ENCODE results near the gene CPNE9.
A peak's percentile ranks its signal among the peaks of the same experiment; 100 is the strongest.

The CPNE9 gene

DNA sequence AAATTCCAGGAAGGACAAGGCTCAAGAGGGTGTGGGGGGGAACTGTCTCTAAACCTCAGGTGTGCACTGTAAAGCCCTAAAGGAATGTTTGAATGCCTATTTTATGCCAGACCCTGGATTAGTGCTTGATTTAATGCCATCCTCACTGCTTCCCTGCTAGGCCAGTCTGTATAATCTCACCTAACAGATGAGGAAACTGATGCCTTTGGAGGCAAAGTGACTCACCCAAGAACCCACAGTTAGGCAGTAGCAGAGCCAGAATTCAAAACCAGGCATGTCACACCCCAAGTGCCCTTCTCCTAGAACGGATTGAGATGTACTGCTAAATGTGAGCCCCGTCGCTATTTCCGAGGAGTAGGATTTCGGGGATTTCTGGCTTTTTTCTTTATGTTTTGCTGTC lies 58.3 kb downstream of the CPNE9 start:
- Histone ChIP-seq H3K4me3 (replicated peaks; ENCODE audit: insufficient read depth, low read length) (no peak overlapping the region), H3K27ac (replicated peaks) (no peak overlapping the region), H3K27me3 (ENCODE audit: insufficient read depth, poor library complexity, severe bottlenecking) (no peaks in the 10 kb centered on the region)
- TF ChIP-seq GABPA (IDR thresholded peaks at IDR 0.05; ENCODE audit: low read depth): no peak
- no peak for TF ChIP-seq POLR2AphosphoS5 (IDR thresholded peaks at IDR 0.05; ENCODE audit: low read depth)
- TF ChIP-seq SPI1 (IDR thresholded peaks at IDR 0.05; ENCODE audit: borderline replicate concordance, low read depth): no peak
- DNase-seq (ENCODE audit: low read depth in 1 of 2, low spot score in 1 of 2): no peak

DNA sequence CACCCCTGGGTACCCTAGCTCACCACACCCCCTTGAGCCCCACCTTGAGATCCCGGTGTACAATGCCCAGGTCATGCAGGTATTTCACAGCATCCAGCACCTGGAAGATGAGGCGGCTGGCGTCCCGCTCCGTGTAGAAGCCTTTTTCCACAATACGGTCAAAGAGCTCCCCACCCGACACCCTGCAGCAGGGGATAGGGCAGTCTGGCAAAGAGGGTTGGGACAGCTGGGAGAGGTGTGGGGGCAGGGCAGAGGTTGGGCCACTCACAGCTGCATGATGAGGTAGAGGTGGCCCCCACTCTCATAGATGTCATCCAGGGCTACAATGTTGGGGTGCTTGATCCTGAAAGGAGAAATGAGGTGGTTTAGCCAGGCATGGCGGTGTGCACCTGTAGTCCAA lies 59.2 kb downstream of the CPNE9 start:
- TF ChIP-seq POLR2AphosphoS5 (IDR thresholded peaks at IDR 0.05; ENCODE audit: low read depth): 0 out of 2 replicates have a peak, but pooled peaks have one; percentile 37
- TF ChIP-seq, protein P1, sequence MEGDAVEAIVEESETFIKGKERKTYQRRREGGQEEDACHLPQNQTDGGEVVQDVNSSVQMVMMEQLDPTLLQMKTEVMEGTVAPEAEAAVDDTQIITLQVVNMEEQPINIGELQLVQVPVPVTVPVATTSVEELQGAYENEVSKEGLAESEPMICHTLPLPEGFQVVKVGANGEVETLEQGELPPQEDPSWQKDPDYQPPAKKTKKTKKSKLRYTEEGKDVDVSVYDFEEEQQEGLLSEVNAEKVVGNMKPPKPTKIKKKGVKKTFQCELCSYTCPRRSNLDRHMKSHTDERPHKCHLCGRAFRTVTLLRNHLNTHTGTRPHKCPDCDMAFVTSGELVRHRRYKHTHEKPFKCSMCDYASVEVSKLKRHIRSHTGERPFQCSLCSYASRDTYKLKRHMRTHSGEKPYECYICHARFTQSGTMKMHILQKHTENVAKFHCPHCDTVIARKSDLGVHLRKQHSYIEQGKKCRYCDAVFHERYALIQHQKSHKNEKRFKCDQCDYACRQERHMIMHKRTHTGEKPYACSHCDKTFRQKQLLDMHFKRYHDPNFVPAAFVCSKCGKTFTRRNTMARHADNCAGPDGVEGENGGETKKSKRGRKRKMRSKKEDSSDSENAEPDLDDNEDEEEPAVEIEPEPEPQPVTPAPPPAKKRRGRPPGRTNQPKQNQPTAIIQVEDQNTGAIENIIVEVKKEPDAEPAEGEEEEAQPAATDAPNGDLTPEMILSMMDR (IDR thresholded peaks at IDR 0.05; ENCODE audit: insufficient read depth, low read length): no peak
- TF ChIP-seq, protein P2, sequence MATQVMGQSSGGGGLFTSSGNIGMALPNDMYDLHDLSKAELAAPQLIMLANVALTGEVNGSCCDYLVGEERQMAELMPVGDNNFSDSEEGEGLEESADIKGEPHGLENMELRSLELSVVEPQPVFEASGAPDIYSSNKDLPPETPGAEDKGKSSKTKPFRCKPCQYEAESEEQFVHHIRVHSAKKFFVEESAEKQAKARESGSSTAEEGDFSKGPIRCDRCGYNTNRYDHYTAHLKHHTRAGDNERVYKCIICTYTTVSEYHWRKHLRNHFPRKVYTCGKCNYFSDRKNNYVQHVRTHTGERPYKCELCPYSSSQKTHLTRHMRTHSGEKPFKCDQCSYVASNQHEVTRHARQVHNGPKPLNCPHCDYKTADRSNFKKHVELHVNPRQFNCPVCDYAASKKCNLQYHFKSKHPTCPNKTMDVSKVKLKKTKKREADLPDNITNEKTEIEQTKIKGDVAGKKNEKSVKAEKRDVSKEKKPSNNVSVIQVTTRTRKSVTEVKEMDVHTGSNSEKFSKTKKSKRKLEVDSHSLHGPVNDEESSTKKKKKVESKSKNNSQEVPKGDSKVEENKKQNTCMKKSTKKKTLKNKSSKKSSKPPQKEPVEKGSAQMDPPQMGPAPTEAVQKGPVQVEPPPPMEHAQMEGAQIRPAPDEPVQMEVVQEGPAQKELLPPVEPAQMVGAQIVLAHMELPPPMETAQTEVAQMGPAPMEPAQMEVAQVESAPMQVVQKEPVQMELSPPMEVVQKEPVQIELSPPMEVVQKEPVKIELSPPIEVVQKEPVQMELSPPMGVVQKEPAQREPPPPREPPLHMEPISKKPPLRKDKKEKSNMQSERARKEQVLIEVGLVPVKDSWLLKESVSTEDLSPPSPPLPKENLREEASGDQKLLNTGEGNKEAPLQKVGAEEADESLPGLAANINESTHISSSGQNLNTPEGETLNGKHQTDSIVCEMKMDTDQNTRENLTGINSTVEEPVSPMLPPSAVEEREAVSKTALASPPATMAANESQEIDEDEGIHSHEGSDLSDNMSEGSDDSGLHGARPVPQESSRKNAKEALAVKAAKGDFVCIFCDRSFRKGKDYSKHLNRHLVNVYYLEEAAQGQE (IDR thresholded peaks at IDR 0.05; ENCODE audit: insufficient replicate concordance, low read depth): no peak
- H3K4me3 ChIP-seq (replicated peaks; ENCODE audit: insufficient read depth, low read length): no peak overlapping the region
- no peak for DNase-seq (ENCODE audit: low read depth in 1 of 2, low spot score in 1 of 2)
- no peaks in the 10 kb centered on the region for H3K27me3 ChIP-seq (ENCODE audit: insufficient read depth, poor library complexity, severe bottlenecking)
- H3K27ac ChIP-seq (replicated peaks): no peak overlapping the region

DNA sequence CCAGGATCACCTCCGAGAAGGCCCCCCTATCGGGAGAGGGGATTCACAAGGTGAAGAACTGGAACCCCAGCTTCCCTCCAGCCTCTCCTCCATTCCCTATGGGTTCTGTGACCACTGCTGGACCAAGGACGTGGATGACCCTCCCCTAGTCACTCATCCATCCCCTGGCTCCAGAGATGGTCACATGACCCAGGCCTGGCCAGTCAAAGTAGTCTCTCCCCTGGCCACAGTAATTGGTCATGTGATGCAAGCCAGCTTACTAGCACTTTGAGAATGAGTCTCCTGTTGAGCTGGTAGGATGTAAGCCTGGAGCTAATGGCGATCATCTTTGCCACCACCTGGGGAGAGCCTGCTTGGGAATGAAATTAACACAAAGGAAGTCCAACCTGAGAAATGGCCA lies 62.2 kb downstream of the CPNE9 start:
- DNase-seq (ENCODE audit: low read depth in 1 of 2, low spot score in 1 of 2): no peak
- TF ChIP-seq POLR2AphosphoS5 (IDR thresholded peaks at IDR 0.05; ENCODE audit: low read depth) (no peak), SPI1 (IDR thresholded peaks at IDR 0.05; ENCODE audit: borderline replicate concordance, low read depth) (no peak), GABPA (IDR thresholded peaks at IDR 0.05; ENCODE audit: low read depth) (no peak)
- TF ChIP-seq, protein P2 (IDR thresholded peaks at IDR 0.05; ENCODE audit: insufficient replicate concordance, low read depth): no peak
- TF ChIP-seq, protein P1 (IDR thresholded peaks at IDR 0.05; ENCODE audit: insufficient read depth, low read length): no peak
- Histone ChIP-seq H3K4me3 (replicated peaks; ENCODE audit: insufficient read depth, low read length) (no peak overlapping the region), H3K27ac (replicated peaks) (no peak overlapping the region), H3K27me3 (ENCODE audit: insufficient read depth, poor library complexity, severe bottlenecking) (no peaks in the 10 kb centered on the region)

DNA sequence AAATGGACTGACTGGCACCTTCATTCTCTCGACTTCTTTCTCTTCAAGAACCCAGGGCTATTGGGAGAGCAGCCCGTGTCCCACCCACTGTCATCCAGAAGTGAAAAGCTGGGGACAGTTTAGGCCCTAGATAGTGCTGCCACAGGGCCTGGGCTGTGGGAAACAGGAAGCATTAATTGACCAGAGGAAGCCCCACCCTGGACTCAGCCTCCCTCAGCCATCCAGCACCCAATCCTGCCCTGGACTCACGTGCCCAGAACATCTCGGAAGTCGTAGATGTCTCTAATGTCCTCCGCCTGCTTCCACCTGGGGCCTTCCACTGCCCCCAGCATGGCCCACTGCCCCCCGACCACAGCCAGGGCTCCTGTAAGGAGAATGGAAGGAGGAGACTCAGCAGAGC lies 63.8 kb downstream of the CPNE9 start:
- no peak for DNase-seq (ENCODE audit: low read depth in 1 of 2, low spot score in 1 of 2)
- H3K27ac ChIP-seq (replicated peaks): no peak overlapping the region
- no peaks in the 10 kb centered on the region for H3K27me3 ChIP-seq (ENCODE audit: insufficient read depth, poor library complexity, severe bottlenecking)
- TF ChIP-seq, protein P2 (IDR thresholded peaks at IDR 0.05; ENCODE audit: insufficient replicate concordance, low read depth): no peak
- TF ChIP-seq SPI1 (IDR thresholded peaks at IDR 0.05; ENCODE audit: borderline replicate concordance, low read depth) (no peak), POLR2AphosphoS5 (IDR thresholded peaks at IDR 0.05; ENCODE audit: low read depth) (no peak), GABPA (IDR thresholded peaks at IDR 0.05; ENCODE audit: low read depth) (no peak)
- TF ChIP-seq, protein P1 (IDR thresholded peaks at IDR 0.05; ENCODE audit: insufficient read depth, low read length): no peak
- H3K4me3 ChIP-seq (replicated peaks; ENCODE audit: insufficient read depth, low read length): no peak overlapping the region
